Immature natural killer cell (primary cell): ENCODE data around the gene KLHL21. TPM values are rescaled to one million over a fixed set of nuclear protein-coding genes. Genes with fewer than 3 reads are reported as not detected.
"Not testable (repeated sequence)": the region's sequence is repeated elsewhere in the genome, so short reads cannot be mapped to it uniquely, and the experiment has no call there.

ENCODE experiments used
- DNase-seq, 3 donors: peaks; one replicate each; pipeline ENCODE4 v3.0.0; 2022; ENCODE audit warnings: mixed read lengths in 1 of 3
- H3K27ac Mint-ChIP-seq, 6 donors: one replicate each; pipeline ENCODE4 v1.8.0; 2020; ENCODE audit warnings: mixed read lengths in 6 of 6, mild to moderate bottlenecking in 5 of 6, inconsistent platforms in 4 of 6, moderate library complexity in 3 of 6
- H3K27me3 Mint-ChIP-seq, 3 donors: one replicate each; pipeline ENCODE4 v1.8.0; 2020 to 2021; ENCODE audit warnings: low read depth in 3 of 3, mild to moderate bottlenecking in 3 of 3, mixed read lengths in 3 of 3, moderate library complexity in 3 of 3, inconsistent platforms in 1 of 3
- H3K36me3 Mint-ChIP-seq, 3 donors: one replicate each; pipeline ENCODE4 v1.8.0; 2020; ENCODE audit warnings: mixed read lengths in 3 of 3, inconsistent platforms in 2 of 3, mild to moderate bottlenecking in 2 of 3
- H3K4me1 Mint-ChIP-seq, 2 donors: one replicate each; pipeline ENCODE4 v1.8.0; 2020; ENCODE audit warnings: inconsistent platforms in 2 of 2, mild to moderate bottlenecking in 2 of 2, mixed read lengths in 2 of 2, moderate library complexity in 1 of 2
- H3K4me3 Mint-ChIP-seq, 5 donors: one replicate each; pipeline ENCODE4 v1.8.0; 2020; ENCODE audit warnings: mild to moderate bottlenecking in 5 of 5, mixed read lengths in 5 of 5, inconsistent platforms in 3 of 5, moderate library complexity in 3 of 5
- H3K9me3 Mint-ChIP-seq, 6 donors: one replicate each; pipeline ENCODE4 v1.8.0; 2020; ENCODE audit warnings: mild to moderate bottlenecking in 6 of 6, mixed read lengths in 6 of 6, inconsistent platforms in 4 of 6, moderate library complexity in 3 of 6
- polyA plus RNA-seq, 3 donors: library from polyadenylated mRNA; unstranded; fragments of 300-500 nt; fragmentation: Illumina TruSeq; gene quantifications; one replicate each; pipeline ENCODE4 v1.2.3, GENCODE V29; 2021

Gene KLHL21
- polyA plus RNA-seq, 3 donors from 2014 or later: 7.6 to 19.7 (median 9.2) TPM

GRCh38 chr1:6559161-6559560 is 43.5 kb downstream of the KLHL21 start:
- H3K4me1 Mint-ChIP-seq, H3K36me3 Mint-ChIP-seq, DNase-seq, H3K4me3 Mint-ChIP-seq, H3K27ac Mint-ChIP-seq, H3K27me3 Mint-ChIP-seq, H3K9me3 Mint-ChIP-seq: not testable (repeated sequence)

- peaks cover 0 to 3% (median 0%) of the 10 kb centered on the region in 3 donors for H3K27me3 Mint-ChIP-seq
- H3K4me3 Mint-ChIP-seq: no peak overlapping the region
These were observed 45.1 kb downstream of the KLHL21 start for GRCh38 chr1:6557597-6557996.

GRCh38 chr1:6554907-6555778 is 47.5 kb downstream of the KLHL21 start, which contains the start of gene TAS1R1:
Gene TAS1R1, plus strand, starts transcription at chr1:6555307. Its CDS starts 67 bp downstream, at chr1:6555374.
- Mint-ChIP-seq H3K4me1 (peaks cover 6 to 21% of the 10 kb centered on the region in 2 donors), H3K4me3 (peak within 1 kb of the TSS; percentile 66 to 81 (median 75)), H3K9me3 (no peaks in the 10 kb centered on the region), H3K27ac (peak within 1 kb of the TSS in 4 of 6 donors; percentile 22 to 70 (median 68)), H3K27me3 (no peaks in the 10 kb centered on the region), H3K36me3 (peaks cover 0 to 3% (median 0%) of the 10 kb centered on the region in 3 donors)
- no peak for DNase-seq

More at GRCh38 chr1:6557597-6557996, 45.1 kb downstream of the KLHL21 start:
- H3K9me3 Mint-ChIP-seq: no peaks in the 10 kb centered on the region
- H3K4me1 Mint-ChIP-seq: peaks cover 6 to 13% of the 10 kb centered on the region in 2 donors
- no peaks in the 10 kb centered on the region for H3K36me3 Mint-ChIP-seq
- H3K27ac Mint-ChIP-seq: no peak overlapping the region
- DNase-seq: no peak

- Mint-ChIP-seq H3K4me1 (peaks cover 6 to 21% of the 10 kb centered on the region in 2 donors), H3K27ac (peak within 1 kb of the TSS in 4 of 6 donors; percentile 48 to 70 (median 68)), H3K27me3 (no peaks in the 10 kb centered on the region), H3K36me3 (peaks cover 0 to 3% (median 0%) of the 10 kb centered on the region in 3 donors), H3K4me3 (peak within 1 kb of the TSS; percentile 75 to 81 (median 77)), H3K9me3 (no peaks in the 10 kb centered on the region)
- DNase-seq: peak; percentile 93 to 94 (median 94)
These were observed 48.4 kb downstream of the KLHL21 start, which contains the start of gene NOL9 for GRCh38 chr1:6554031-6554906. Gene NOL9, minus strand, starts transcription at chr1:6554513. Its CDS starts 11 bp downstream, at chr1:6554502.

GRCh38 chr1:6547301-6547700 is 55.4 kb downstream of the KLHL21 start:
- no peak overlapping the region for H3K27ac Mint-ChIP-seq
- peaks cover 13 to 23% of the 10 kb centered on the region in 2 donors for H3K4me1 Mint-ChIP-seq
- H3K27me3 Mint-ChIP-seq: peaks cover 0 to 2% (median 1%) of the 10 kb centered on the region in 3 donors
- no peak for DNase-seq
- H3K4me3 Mint-ChIP-seq: no peak overlapping the region
- no peaks in the 10 kb centered on the region for H3K9me3 Mint-ChIP-seq
- H3K36me3 Mint-ChIP-seq: peaks cover 9 to 33% (median 17%) of the 10 kb centered on the region in 3 donors

- H3K36me3 Mint-ChIP-seq: peaks cover 9 to 37% (median 17%) of the 10 kb centered on the region in 3 donors
- no peak for DNase-seq
- H3K9me3 Mint-ChIP-seq: no peaks in the 10 kb centered on the region
- no peak overlapping the region for H3K4me3 Mint-ChIP-seq
- peaks cover 11 to 23% of the 10 kb centered on the region in 2 donors for H3K4me1 Mint-ChIP-seq
- peaks cover 0 to 2% (median 1%) of the 10 kb centered on the region in 3 donors for H3K27me3 Mint-ChIP-seq
- H3K27ac Mint-ChIP-seq: peak overlapping the region in 4 of 6 donors; percentile 30 to 62 (median 43)
These were observed 56.3 kb downstream of the KLHL21 start for GRCh38 chr1:6546326-6546725.

GRCh38 chr1:6545276-6546112 is 57.2 kb downstream of the KLHL21 start:
- peaks cover 9 to 37% (median 17%) of the 10 kb centered on the region in 3 donors for H3K36me3 Mint-ChIP-seq
- H3K27ac Mint-ChIP-seq: peak overlapping the region in 3 of 6 donors; percentile 48 to 84 (median 48)
- H3K4me3 Mint-ChIP-seq: no peak overlapping the region
- peaks cover 11 to 23% of the 10 kb centered on the region in 2 donors for H3K4me1 Mint-ChIP-seq
- peaks cover 0 to 3% (median 1%) of the 10 kb centered on the region in 3 donors for H3K27me3 Mint-ChIP-seq
- H3K9me3 Mint-ChIP-seq: no peaks in the 10 kb centered on the region
- no peak for DNase-seq

- peaks cover 8 to 23% of the 10 kb centered on the region in 2 donors for H3K4me1 Mint-ChIP-seq
- H3K4me3 Mint-ChIP-seq: no peak overlapping the region
- H3K36me3 Mint-ChIP-seq: peaks cover 9 to 35% (median 18%) of the 10 kb centered on the region in 3 donors
- peak overlapping the region in 1 of 6 donors; percentile 84 for H3K27ac Mint-ChIP-seq
- no peak for DNase-seq
- H3K27me3 Mint-ChIP-seq: peaks cover 0 to 4% (median 1%) of the 10 kb centered on the region in 3 donors
- no peaks in the 10 kb centered on the region for H3K9me3 Mint-ChIP-seq
These were observed 57.8 kb downstream of the KLHL21 start for GRCh38 chr1:6544831-6545230.

Other genes starting within 250 kb of the KLHL21 start
- 10 to 100 TPM; 26.7 to 31.2 (median 28.9) TPM for gene ACOT7, start 209.1 kb downstream of the KLHL21 start, polyA plus RNA-seq
- gene HES2, start 182.9 kb downstream of the KLHL21 start, polyA plus RNA-seq: not detected
- gene ESPN, start 178.1 kb downstream of the KLHL21 start, polyA plus RNA-seq: not detected
- 10 to 100 TPM in 1 of 3 donors, 1 to 10 TPM in 2; 3.1 to 15.3 (median 9.8) TPM for gene TNFRSF25, start 136.7 kb downstream of the KLHL21 start, polyA plus RNA-seq
- under 1 TPM in 1 of 3 donors, not detected in 2; 0.08 TPM for gene PLEKHG5, start 111.2 kb downstream of the KLHL21 start, polyA plus RNA-seq
- gene NOL9, start 48.4 kb downstream of the KLHL21 start, polyA plus RNA-seq: 10 to 100 TPM in 1 of 3 donors, 1 to 10 TPM in 2; 4.3 to 18.2 (median 8.4) TPM
- gene TAS1R1, start 47.6 kb downstream of the KLHL21 start, polyA plus RNA-seq: under 1 TPM in 1 of 3 donors, not detected in 2; 0.16 TPM
- 10 to 100 TPM in 2 of 3 donors, 1 to 10 TPM in 1; 8.3 to 25.9 (median 20.9) TPM for gene ZBTB48, start 22.9 kb downstream of the KLHL21 start, polyA plus RNA-seq
- gene PHF13, start 10.9 kb upstream of the KLHL21 start, polyA plus RNA-seq: 1 to 10 TPM; 1.2 to 5.7 (median 2.9) TPM
- 10 to 100 TPM; 19.4 to 28.4 (median 28.0) TPM for gene THAP3, start 22.0 kb upstream of the KLHL21 start, polyA plus RNA-seq
- 10 to 100 TPM in 2 of 3 donors, 1 to 10 TPM in 1; 9.6 to 22.6 (median 13.5) TPM for gene DNAJC11, start 98.9 kb upstream of the KLHL21 start, polyA plus RNA-seq
- gene CAMTA1, start 182.6 kb upstream of the KLHL21 start, polyA plus RNA-seq: 10 to 100 TPM; 52.7 to 89.0 (median 71.0) TPM